GM12873 (cell line): Measurements from ENCODE around the gene SMG1.
A peak's percentile ranks its signal among the peaks of the same experiment; 100 is the strongest.

Experiments
- CTCF ChIP-seq: IDR thresholded peaks from 2 replicates; pipeline ENCODE4 v1.5.1; 2012; ENCODE audit warnings: low read depth, mild to moderate bottlenecking, moderate library complexity, low read length, control low read depth; ENCODE audit not compliant: insufficient read depth; ENCODE audit errors: missing control alignments

SMG1 gene

GRCh38 chr16:18759598-18760520 is 166.3 kb downstream of the SMG1 start:
- TF ChIP-seq CTCF: peak; percentile 53
